BE2C (cell line): Measurements from ENCODE around the gene GALNT2.

Experiments
- DNase-seq: peaks from one replicate; pipeline ENCODE4 v3.0.0-alpha.2; 2020
- H3K27me3 ChIP-seq: fragments of 250-450 bp; sonication (Bioruptor Pico); 2 replicates; pipeline ENCODE4 v1.5.1; 2020; ENCODE audit warnings: mild to moderate bottlenecking
- H3K36me3 ChIP-seq: fragments of 250-450 bp; sonication (Bioruptor Pico); 2 replicates; pipeline ENCODE4 v1.5.1; 2020; ENCODE audit warnings: mild to moderate bottlenecking
- H3K4me1 ChIP-seq: fragments of 250-450 bp; sonication (Bioruptor Pico); 2 replicates; pipeline ENCODE4 v1.5.1; 2020
- H3K4me3 ChIP-seq: 2 replicates; pipeline ENCODE4 v1.5.1; 2011; ENCODE audit warnings: low read depth, low read length
- H3K9me3 ChIP-seq: fragments of 250-450 bp; sonication (Bioruptor Pico); 2 replicates; pipeline ENCODE4 v1.5.1; 2020
- CTCF ChIP-seq: IDR thresholded peaks from 2 replicates; pipeline ENCODE4 v1.5.1; 2012; ENCODE audit warnings: mild to moderate bottlenecking, low read depth, low read length

GALNT2 gene

DNA sequence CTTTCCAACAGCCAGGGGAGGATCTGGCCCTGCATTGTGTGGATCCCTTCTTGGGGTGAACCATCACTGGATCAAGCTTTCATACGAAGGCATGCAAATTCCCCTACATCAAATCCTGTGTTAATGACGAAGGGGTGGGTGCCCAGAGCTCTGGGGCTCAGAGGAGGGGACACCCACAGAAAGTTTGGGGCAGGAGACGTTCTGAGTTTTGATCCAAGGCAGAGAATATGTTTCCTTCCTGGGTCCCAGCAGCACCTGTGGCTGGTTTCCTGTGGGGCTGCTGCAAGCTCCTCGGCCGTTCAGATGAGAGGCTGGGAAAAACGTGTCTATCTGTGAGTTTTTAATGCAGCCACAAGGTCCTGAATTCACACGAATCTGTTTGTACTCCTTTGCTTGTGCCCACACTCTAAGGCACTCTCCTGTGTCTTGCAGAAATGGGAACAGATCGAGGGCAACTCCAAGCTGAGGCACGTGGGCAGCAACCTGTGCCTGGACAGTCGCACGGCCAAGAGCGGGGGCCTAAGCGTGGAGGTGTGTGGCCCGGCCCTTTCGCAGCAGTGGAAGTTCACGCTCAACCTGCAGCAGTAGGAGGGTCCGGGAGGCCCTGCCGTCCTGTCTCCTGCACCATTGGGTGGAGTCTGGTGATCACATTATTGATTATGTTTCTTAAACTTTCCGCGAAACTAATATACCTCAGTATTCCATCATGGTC is 212.0 kb downstream of the GALNT2 start:
- H3K4me1 ChIP-seq, result no peaks in the 10 kb centered on the region
- no peak overlapping the region for H3K4me3 ChIP-seq
- H3K36me3 ChIP-seq, result peaks cover 22% of the 10 kb centered on the region
- H3K27me3 ChIP-seq, result no peaks in the 10 kb centered on the region
- DNase-seq, result no peak
- TF ChIP-seq CTCF, result no peak
- H3K9me3 ChIP-seq, result no peaks in the 10 kb centered on the region

GRCh38 chr1:230279583-230279945 is 212.5 kb downstream of the GALNT2 start:
- DNase-seq, result no peak
- Histone ChIP-seq H3K27me3 (no peaks in the 10 kb centered on the region), H3K4me3 (no peak overlapping the region), H3K36me3 (peaks cover 19% of the 10 kb centered on the region), H3K9me3 (no peaks in the 10 kb centered on the region), H3K4me1 (no peaks in the 10 kb centered on the region)
- TF ChIP-seq CTCF, result no peak

- H3K27me3 ChIP-seq, result no peaks in the 10 kb centered on the region
- H3K4me1 ChIP-seq, result no peaks in the 10 kb centered on the region
- no peak overlapping the region for H3K4me3 ChIP-seq
- no peak for TF ChIP-seq CTCF
- H3K36me3 ChIP-seq, result peaks cover 13% of the 10 kb centered on the region
- no peak for DNase-seq
- H3K9me3 ChIP-seq, result no peaks in the 10 kb centered on the region
Observed at GRCh38 chr1:230280054-230280795, 213.2 kb downstream of the GALNT2 start.

DNA sequence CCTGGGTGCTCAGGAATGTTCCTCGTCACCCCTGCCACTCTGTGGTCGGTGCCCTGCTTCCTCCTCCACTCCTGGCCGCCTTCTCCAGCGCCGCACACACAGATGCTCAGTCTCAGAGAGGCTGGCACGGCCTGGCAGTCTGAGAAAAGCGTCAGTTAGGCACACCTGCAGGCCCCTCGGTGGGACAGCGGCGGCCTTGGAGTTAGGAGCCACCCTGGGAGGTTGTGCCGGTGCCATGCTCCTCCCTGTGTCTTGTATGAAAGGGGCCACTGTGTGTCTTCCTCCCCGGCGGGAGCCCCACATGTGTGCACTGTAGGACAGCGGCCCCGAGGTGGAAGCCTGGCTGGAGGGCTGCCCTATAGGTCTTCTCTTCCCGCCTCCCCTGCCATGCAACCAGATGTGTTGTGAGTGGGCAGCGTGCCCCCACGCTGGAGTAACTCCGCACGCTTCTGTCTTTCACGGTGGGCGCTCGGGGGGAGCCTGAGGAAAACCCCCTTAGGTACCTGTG is 213.9 kb downstream of the GALNT2 start:
- DNase-seq, result no peak
- Histone ChIP-seq H3K9me3 (no peaks in the 10 kb centered on the region), H3K27me3 (no peaks in the 10 kb centered on the region), H3K4me1 (no peaks in the 10 kb centered on the region), H3K36me3 (peaks cover 12% of the 10 kb centered on the region), H3K4me3 (no peak overlapping the region)
- TF ChIP-seq CTCF, result no peak

DNA sequence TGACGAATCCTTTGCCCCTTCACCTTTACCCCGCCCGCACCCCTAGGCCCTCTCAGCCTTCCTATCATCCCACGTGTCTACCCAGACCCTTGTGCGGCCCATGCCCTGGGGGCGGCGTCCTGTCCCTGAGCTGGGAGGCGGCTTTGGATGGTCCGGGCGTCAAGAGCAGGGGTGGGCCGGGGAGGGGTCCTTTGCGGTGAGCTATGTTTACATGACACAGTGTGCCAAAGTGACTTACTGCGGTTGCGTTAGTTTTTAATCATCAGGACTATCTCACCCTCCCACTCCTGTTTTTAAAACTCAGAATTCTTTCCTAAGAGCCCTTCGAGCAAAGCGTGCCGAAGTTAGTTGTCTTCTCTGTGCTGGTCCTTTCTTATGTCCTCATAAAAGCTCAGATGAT is 214.5 kb downstream of the GALNT2 start:
- Histone ChIP-seq H3K9me3 (no peaks in the 10 kb centered on the region), H3K36me3 (peaks cover 6% of the 10 kb centered on the region), H3K4me1 (no peaks in the 10 kb centered on the region), H3K27me3 (no peaks in the 10 kb centered on the region), H3K4me3 (no peak overlapping the region)
- TF ChIP-seq CTCF, result no peak
- DNase-seq, result no peak

- H3K36me3 ChIP-seq, result peaks cover 5% of the 10 kb centered on the region; the same call in 1 of the 2 replicates
Observed at GRCh38 chr1:230282157-230282556, 215.1 kb downstream of the GALNT2 start.

More at GRCh38 chr1:230282157-230282556, 215.1 kb downstream of the GALNT2 start:
- H3K9me3 ChIP-seq, result no peaks in the 10 kb centered on the region
- H3K4me1 ChIP-seq, result no peaks in the 10 kb centered on the region
- no peak overlapping the region for H3K4me3 ChIP-seq
- no peak for DNase-seq
- TF ChIP-seq CTCF, result no peak
- H3K27me3 ChIP-seq, result no peaks in the 10 kb centered on the region
